Measurements from ENCODE around the gene NTPCR. TPM values are rescaled to one million over a fixed set of nuclear protein-coding genes. Genes with fewer than 3 reads are reported as not detected.
A peak's percentile ranks its signal among the peaks of the same experiment; 100 is the strongest.

NTPCR gene
- total and polyA plus RNA-seq, 8 donors: 10.0 to 40.6 (median 20.4) TPM

DNA sequence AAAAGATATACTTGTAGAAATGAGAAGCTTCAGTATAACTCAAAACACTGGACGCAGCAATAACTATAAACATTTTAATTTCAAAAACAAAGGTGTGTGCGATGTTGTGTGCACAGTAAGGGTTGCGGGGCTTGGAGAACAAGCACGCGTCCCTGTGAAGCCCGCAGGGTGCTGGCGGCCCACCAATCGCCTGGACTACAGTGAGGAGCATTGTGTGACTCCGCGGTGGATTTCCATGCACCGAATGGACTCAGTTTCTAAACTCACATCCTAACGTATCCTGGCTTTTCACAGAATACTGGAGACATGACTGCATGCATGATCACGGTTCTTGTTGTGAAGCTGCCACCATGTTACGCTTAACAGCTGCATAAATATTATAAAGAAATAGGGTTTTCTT lies 33.0 kb downstream of the NTPCR start:
- intact Hi-C loops (cut with DNase I): no loop called here
- ATAC-seq (no peak), FAIRE-seq (no peak), DNase-seq (no peak)
- 94 to 98% methylated on average over 14 of the region's 14 CpGs for WGBS, 2 donors
- Histone ChIP-seq H3K36me3 (no peaks in the 10 kb centered on the region), H3K4me3 (no peak overlapping the region), H3K9me3 (no peaks in the 10 kb centered on the region), H3K4me1 (no peaks in the 10 kb centered on the region), H3K27ac (no peak overlapping the region), H3K27me3 (no peaks in the 10 kb centered on the region)
- TF ChIP-seq, protein P1, sequence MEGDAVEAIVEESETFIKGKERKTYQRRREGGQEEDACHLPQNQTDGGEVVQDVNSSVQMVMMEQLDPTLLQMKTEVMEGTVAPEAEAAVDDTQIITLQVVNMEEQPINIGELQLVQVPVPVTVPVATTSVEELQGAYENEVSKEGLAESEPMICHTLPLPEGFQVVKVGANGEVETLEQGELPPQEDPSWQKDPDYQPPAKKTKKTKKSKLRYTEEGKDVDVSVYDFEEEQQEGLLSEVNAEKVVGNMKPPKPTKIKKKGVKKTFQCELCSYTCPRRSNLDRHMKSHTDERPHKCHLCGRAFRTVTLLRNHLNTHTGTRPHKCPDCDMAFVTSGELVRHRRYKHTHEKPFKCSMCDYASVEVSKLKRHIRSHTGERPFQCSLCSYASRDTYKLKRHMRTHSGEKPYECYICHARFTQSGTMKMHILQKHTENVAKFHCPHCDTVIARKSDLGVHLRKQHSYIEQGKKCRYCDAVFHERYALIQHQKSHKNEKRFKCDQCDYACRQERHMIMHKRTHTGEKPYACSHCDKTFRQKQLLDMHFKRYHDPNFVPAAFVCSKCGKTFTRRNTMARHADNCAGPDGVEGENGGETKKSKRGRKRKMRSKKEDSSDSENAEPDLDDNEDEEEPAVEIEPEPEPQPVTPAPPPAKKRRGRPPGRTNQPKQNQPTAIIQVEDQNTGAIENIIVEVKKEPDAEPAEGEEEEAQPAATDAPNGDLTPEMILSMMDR (IDR thresholded peaks at IDR 0.05): no peak

DNA sequence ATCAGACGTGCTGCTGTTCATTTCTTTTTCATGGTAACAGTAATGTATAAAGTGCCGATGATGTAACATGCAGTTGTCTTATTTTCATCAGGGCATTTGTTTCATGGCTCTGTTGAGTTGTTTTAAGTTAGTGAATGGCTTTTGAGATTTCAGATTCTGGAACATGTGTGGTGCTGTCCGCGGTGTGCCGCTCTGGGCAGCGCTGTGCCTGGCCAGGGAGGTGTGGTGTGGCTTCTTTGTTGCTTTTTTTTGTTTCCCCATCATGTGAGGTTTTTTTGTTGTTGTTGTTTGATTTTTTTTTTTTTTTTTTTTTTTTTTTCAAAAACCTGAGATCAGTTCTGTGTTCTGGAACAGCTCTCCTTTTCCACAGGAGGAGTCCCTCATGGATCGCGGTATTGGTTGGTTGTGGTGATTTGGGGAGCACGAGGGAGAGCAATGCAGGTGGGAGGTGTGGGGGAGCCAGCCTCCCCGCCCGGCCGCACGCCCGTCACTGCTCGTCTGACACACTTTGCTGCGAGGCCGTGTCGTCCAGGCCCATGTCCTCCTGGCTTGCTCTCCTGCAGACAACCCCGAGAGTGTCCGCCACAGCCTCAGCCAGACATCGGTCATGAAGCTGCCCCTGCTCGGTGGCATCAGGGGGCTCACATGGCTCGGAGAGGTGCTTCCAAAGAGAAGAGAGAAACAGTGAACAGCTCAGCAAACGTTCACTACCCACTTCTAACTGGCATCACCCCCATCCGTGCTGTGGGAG lies 33.6 kb downstream of the NTPCR start:
- 88 to 92% methylated on average over 22 to 25 of the region's 25 CpGs for WGBS, 2 donors
- H3K4me1 ChIP-seq: no peaks in the 10 kb centered on the region
- no peaks in the 10 kb centered on the region for H3K36me3 ChIP-seq
- no peak overlapping the region for H3K4me3 ChIP-seq
- no peak overlapping the region for H3K27ac ChIP-seq
- no peaks in the 10 kb centered on the region for H3K9me3 ChIP-seq
- TF ChIP-seq, protein P1 (IDR thresholded peaks at IDR 0.05): no peak
- DNase-seq (no peak), FAIRE-seq (no peak), ATAC-seq (no peak)
- intact Hi-C loops (cut with DNase I): no loop called here
- no peaks in the 10 kb centered on the region for H3K27me3 ChIP-seq

DNA sequence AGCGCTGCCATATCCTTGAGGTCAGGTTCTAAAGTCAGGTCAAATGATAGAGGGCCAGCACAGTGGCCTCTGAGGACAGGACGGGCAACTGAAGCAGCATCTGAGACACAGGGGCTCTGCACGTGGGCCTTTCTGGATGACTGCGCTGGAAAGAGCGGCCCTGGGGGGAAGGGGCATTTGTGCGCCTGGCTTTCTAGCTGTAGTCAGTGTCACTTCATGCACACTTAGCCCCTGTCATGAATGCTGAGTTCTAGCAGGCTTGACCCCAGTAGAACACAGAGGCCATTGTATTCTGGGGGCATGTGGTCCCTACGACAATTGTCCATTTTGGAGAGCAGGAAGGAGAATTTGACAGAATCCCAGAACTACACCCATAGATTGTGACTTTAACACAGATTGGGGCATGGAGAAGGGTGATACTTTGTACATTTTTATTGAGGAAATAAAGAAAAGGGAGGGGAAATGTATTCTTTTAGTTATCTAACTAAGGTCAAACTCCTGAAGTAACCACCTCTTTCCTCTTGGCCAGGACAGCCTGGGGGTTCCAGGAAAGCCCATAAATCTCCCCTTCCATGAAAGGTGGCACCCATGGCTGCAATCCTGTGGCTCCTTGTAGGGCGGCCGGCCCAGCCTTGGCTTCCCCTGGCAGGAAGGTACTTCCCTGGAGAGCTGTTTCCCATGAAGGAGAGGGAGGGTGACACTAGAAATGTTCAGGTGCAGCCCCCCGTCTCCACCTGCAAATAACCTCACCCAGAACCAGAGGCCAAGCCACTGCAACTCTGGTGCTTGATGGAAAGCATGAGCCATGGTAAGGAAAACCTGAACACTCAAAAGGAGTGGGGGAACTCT lies 34.4 kb downstream of the NTPCR start:
- no peak for DNase-seq
- no peaks in the 10 kb centered on the region for H3K4me1 ChIP-seq
- no peak overlapping the region for H3K27ac ChIP-seq
- no peaks in the 10 kb centered on the region for H3K27me3 ChIP-seq
- no peaks in the 10 kb centered on the region for H3K36me3 ChIP-seq
- ATAC-seq: no peak
- TF ChIP-seq, protein P1 (IDR thresholded peaks at IDR 0.05): no peak
- H3K9me3 ChIP-seq: no peaks in the 10 kb centered on the region
- no peak for FAIRE-seq
- intact Hi-C loops (cut with DNase I): no loop called here
- no peak overlapping the region for H3K4me3 ChIP-seq
- WGBS, 2 donors: 94% methylated on average over 10 of the region's 10 CpGs

GRCh38 chr1:232985882-232986526 lies 35.6 kb downstream of the NTPCR start:
- Histone ChIP-seq H3K36me3 (no peaks in the 10 kb centered on the region), H3K4me1 (no peaks in the 10 kb centered on the region), H3K9me3 (no peaks in the 10 kb centered on the region), H3K4me3 (no peak overlapping the region), H3K27me3 (no peaks in the 10 kb centered on the region), H3K27ac (no peak overlapping the region)
- peak in 1 of 6 donors; percentile 59 for DNase-seq
- FAIRE-seq: no peak
- TF ChIP-seq, protein P1 (IDR thresholded peaks at IDR 0.05): no peak
- no peak for ATAC-seq
- intact Hi-C loops (cut with DNase I): no loop called here
- 88 to 92% methylated on average over 31 of the region's 31 CpGs for WGBS, 2 donors

Data from pancreas (tissue), 10 donors.